Measurements from ENCODE around the gene INTS1.

The INTS1 gene

DNA sequence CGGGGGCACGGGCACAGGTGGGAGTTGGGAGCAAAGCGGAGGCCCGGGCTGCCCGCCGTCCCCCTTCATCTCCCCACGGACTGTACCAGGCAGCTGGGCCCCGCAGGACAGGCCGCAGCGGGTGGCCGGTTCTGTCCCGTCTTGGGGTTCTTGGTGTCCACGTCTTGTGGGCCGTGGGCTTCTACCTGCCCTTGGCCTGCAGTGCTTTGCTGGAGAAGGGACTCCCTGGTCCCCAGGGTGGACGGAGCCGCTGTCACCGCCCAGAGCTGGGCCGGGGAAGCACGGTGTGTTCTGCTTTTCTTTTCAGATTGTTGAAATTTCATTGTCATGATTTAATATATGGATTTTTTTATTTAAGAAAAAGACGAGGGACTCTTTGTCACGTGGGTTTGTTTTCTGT lies 38.1 kb upstream of the INTS1 start:
- no peak overlapping the region for H3K4me3 ChIP-seq (ENCODE audit: low read depth, low read length)

DNA sequence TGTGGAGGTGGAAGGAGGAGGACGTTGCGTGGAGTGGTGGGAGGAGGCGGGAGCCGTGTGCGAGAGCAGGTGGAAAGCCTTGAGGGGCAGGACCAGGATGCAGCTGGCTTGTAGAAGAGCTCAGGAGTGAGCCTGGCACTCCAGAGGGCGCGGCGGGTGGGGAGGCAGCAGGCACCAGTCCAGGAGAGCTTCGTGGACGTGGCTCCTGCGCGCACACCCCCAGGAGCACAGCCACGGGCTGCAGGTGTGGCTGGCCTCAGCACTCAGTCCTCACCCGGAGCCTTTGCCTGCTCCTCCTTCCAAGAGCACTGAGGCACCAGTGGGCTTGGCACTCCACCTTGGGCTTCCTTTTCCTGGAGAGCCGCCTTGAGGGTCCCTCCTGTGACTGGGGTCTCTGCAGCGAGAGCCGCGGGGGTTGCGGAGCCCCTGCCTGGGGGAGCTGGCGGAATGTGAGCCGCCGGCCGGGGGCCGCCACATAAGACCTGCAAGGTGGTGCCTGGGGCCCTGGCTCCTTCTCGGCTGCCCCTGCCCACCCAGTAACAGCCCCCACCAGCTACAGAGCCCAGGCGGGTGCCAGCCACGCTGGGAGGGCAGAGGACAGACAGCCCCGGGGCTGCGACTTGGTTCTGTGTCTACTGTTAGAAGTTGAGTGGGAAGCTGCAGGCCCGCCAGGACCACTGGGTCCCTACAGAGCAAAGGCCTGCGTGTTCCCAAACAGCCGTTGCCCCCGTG lies 37.4 kb upstream of the INTS1 start:
- H3K4me3 ChIP-seq (ENCODE audit: low read depth, low read length) = no peak overlapping the region

DNA sequence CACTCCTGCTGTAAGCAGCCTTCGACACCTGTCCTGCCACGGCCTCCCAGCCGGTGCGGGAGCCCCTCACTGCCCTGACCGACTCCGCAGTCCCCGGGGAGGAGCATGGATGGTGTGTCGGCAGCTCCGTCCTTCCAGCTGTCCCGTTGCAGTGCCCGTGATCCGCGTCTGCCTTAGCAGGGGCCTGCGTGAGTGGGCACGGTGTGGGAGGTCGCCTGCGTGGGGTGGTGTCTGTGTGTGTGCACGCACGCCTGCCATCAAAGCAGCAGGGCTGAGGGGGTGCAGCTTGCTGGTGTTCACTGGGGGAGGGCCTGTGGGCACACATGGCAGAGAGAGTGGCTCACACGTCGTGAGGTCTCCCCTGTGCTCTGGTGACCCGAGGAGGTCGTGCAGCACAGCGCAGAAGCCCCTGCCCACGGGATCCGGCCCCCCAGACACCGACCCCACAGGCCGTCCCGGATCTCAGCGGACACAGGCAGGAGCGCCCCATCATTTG lies 36.6 kb upstream of the INTS1 start:
- no peak overlapping the region for H3K4me3 ChIP-seq (ENCODE audit: low read depth, low read length)

DNA sequence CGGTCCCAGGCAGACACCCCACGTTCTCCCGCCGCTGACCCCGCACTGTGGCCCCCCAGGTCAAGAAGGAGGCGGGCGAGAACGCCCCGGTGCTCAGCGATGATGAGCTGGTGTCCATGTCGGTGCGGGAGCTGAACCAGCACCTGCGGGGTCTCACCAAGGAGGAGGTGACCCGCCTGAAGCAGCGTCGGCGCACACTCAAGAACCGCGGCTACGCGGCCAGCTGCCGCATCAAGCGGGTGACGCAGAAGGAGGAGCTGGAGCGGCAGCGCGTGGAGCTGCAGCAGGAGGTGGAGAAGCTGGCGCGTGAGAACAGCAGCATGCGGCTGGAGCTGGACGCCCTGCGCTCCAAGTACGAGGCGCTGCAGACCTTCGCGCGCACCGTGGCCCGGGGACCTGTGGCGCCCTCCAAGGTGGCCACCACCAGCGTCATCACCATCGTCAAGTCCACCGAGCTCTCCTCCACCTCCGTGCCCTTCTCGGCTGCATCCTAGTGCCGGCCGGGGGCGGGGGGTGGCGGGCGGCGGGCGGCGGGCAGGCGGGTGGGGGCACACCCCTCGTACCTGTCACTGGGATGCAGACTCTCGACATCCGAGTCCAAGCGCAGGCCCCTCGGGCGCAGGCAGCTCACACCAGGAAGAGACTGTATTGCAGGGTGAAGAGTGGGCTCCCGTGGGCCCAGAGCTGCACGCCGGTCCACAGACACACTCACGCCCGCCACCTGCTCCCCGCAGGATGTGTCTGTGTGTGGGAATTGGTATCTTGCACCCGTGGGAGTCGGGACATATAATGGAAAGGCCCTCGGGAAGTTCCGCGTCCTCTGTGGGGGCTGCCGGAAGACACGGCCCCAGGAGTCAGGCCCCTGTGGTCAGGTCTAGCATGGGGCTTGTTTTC lies 35.9 kb upstream of the INTS1 start:
- no peak overlapping the region for H3K4me3 ChIP-seq (ENCODE audit: low read depth, low read length)

DNA sequence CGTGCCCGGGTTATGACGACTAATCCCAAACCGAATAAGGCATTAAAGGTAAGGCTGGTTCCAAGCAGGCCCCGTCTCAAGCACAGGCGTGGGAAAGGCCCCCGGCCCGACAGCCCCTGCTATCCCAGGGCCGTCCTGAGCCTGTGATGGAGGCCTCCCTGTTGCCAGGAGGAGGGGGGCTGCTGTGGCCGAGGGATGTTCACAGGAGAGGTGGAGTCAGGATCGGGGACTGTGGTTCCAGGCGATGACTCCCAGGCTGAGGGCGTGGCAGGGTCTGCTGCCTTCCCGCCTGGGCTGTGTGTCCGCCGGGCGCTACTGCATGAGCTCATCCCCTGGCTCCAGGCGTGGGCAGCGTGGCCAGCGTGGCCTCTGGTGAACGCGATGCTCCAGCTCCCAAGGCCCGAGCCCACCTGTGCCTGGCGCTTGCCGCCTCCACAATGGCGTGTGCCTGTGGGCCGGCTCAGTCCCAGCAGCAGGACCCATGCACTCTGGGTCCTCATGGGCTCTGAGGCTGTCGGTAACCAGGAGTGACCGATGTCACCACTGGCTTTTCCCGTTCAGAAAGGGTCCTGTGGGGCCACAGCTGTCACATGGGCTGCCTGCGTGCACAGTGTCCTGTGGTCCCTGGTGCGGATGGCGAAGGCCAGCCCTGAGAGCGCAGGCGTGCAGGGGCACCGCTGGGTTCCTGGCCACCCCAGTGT lies 35.1 kb upstream of the INTS1 start:
- no peak overlapping the region for H3K4me3 ChIP-seq (ENCODE audit: low read depth, low read length)

DNA sequence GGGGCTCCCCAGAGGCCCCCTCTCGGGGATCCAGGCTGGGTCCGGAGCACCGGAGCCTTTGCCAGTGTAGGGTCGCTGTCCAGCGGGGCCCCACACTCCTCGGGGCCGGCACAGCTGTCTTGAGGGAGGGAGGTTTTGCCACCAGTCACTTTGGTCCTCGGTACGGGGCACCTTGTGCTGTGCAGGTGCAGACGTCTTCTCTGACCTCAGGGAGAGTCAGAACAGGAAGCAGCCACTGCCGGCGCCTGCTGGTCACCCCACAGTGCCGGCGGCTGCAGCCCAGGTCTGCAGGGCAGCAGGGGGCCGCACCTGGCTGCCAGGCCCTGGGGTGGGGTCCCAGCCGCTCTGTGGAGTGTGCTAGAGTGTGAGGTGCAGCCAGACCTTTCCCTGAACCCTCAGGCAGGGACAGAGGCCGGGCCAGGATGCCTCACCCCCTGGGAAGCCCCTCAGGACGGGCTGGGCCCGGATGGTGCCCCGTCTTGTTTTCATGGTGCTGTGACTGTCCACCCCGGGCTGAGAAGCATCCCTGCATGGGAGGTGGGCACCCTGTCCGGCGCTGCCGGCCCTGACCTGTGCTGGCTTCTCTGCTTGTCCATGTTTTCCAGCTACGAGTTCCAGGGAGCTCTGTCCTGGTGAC lies 34.5 kb upstream of the INTS1 start:
- no peak overlapping the region for H3K4me3 ChIP-seq (ENCODE audit: low read depth, low read length)

DNA sequence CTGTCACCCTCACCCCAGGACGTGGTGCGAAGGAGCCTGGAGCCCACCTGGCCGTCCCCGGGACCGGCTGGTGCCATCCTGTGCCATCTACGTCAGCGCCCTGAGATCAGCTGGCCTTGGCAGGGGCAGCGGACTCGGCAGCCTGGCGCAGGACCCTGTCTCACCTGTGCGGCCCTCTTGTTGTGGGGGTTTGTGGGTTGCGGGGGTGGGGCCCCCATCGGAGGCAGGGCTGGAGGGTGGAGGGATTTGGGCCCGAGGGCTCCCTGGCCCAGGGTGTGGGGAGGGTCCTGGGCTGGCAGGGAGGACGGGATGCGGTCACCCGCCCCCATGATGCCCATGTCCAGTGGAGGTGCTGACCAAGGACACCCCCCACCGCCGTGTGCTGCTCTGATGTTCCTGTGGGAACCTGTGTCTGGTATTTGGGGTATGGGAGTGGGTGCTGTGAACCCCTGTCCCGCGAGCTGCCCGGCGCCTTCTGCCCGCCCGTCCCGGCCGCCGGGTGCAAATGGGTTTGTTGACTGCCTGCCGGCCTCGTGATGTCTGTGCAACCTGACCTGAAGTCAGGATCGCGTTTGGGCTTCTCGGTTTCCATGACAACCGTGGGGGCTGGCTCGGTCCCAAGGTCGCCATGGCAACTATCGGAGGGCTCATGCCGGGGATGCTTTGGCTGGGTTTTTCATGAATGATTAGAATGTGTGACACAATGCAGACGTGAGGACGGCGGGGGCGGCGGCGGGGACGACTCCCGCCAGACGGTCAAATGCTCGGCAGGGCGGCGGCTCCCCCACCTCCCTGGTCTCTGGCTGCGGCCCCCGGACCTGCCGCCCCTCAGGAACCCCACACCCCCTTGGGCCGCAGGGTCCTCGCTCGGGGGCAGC lies 33.6 kb upstream of the INTS1 start:
- H3K4me3 ChIP-seq (ENCODE audit: low read depth, low read length) = no peak overlapping the region

DNA sequence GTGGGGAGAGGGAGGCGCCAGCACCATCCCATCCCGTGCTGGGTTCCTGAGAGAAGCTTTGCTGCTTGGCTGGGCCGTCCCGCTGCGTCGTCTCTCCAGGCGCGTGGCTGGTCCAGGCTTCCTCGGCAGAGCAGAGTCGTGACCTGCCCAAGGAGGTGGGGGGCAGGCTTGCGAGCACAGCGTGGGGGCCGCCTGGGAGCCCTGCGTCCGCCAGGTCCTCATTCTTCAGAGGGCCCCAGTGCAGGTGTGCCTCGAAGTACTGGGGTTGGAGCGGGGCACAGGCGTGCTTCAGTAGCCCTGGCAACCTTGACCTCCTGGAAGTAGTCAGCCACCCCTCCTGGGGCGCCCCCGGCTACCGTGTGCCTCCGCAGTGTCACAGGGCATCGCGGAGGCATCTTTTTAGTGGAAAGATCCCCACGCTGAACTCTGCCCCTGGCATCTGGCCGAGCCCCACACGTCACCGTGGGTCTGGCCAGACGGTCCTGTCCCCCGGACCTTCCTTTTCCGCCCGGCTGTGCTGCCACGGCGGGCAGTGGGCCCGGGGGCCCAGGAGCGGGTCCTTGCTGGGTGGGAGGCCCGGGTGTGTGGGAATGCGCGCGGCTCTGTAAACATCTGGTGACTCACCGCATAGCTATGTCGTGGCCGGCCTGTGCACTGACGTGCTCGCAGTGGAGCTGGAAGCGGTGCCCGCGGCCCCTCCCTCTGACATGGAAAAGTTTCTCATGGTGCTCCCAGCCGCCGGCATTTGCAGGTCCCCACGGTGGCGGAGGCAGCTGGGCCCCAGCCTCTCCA lies 32.8 kb upstream of the INTS1 start:
- H3K4me3 ChIP-seq (ENCODE audit: low read depth, low read length) = no peak overlapping the region

DNA sequence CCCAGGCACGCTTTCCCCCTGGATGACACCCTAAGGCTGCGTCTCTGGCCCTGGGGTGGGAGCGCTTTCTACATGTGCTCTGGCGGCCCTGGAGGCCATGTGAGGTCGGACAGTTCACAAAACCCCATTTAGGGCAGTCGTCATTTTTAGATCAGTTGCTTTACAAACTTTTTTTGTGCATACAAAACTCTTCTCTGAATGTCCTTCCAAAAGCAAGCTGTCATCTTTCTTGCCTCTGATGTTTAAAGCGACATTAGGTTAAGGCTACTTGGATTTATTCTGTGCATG lies 32.2 kb upstream of the INTS1 start:
- no peak overlapping the region for H3K4me3 ChIP-seq (ENCODE audit: low read depth, low read length)

DNA sequence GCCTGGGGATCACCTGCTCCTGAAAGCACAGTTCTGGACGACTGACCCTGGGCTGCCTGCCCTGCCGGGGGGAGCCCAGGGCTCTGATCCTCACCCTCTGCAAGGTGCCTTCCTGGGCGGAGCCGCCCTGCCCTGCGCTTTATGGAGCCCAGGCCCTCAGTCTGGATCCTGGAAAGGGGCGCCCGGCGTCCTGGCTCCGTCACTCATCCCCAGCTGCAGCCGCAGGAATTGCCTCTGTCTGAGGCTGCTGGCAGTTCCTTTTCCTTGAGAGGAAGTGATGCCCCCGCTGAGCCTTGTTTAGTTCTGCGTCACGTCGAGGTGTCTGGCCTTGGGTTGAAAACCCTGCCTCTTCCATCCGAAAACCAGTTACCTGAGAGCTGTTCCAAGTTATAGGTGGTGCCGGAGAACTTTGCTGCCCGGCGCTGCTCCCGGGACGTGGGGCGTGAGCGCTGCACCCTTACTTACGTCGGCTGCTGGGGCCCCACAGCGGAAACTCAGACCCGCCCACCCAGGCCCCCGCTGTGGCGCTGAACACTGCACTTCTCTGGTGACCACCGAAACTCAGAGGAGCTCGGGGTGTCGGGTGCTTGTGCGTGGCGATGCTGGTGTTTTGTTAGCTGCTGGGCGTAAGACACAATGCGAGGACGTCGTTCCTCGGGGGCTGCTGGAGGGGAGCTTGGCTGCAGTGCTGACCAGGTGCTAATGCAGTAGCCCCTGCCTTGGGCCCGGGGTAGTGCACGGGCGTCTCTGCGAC lies 31.7 kb upstream of the INTS1 start:
- H3K4me3 ChIP-seq (ENCODE audit: low read depth, low read length) = no peak overlapping the region

DNA sequence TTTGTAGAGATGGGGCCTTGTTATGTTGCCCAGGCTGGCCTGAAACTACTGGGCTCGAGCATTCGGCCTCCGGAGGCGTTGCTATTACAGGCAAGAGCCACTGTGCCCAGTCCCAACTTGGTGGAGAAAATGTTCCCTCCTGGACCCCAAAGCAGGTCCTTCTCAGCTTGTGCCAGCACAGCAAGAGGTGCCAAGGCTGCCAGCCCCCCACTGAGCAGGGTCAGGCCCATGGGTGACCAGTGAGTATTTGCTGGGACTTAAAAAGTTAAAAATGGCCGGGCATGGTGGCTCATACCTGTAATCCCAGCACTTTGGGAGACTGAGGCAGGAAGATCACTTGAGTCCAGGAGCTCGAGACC lies 30.9 kb upstream of the INTS1 start:
- H3K4me3 ChIP-seq (ENCODE audit: low read depth, low read length) = no peak overlapping the region

DNA sequence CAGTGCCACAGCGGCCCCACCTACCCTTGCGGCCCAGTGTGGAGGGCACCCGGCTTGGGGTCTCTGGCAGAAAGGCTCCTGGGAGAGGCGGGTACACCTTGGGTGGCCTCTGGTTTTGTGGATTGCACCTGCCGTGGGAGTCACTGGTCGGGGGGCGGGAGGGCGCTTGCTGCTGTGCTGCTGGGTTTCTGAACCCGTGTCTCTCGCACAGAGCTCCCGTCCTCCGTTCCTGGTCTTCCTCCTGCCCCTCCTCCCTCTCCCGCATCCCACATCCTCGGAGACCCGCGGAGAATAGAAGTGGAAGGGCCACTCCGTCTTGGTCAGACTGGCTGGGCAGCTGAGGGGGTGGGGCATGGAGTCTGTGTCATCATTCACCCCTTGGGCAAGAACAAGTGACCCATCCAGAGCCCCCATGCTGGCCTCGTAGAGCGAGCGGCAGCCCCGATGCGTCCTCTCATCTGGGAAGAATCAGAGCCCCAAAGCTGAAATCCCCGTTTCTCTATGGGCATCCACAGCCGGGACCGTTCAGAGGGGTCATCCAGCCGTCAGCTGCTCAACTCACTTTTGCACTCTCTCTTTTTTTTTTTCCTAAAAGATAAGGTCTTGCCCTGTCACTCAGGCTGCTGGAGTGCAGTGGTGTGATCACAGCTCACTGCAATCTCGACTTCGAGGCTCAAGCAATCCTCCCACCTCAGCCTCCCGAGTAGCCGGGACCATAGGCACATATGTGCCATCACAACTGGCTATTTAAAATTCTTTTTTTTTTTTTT lies 30.3 kb upstream of the INTS1 start:
- no peak overlapping the region for H3K4me3 ChIP-seq (ENCODE audit: low read depth, low read length)

DNA sequence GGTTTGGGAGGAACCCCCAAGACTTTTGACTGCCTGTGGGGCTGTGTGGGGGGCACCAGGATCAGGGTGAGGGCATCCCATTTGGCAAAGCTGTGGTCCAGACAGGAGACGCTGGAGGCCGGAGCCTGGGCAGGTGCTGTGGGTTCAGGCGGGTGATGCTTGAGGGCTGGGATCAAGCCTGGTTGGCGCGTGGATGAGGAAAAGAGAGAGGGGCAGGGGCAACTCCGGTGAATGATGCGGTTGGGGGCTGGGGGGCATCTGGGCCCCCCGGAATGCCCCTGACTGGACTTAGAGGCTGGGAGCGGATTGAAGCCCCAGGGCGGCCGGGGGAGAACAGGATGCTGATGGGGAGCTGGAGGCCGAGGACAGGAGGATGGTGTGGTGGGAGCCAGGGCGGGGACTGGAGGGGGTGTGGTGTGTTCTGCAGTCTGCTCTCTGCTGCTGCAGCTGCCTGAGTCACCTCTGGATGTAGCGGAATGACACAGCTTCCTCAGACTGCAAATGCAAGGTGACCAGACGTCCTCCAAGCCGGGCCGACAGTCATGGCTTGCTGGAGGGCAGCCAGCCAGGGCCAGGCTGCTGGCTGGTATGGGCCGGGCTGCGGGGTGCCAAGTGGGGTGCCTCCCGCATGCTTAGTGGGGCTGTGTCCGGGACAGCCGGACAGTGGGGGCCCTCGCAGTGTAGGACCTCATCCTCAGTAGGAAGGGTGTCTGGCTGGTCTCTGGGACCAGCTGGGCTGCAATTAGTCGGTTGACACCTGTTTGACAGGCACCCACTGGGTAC lies 29.5 kb upstream of the INTS1 start:
- H3K4me3 ChIP-seq (ENCODE audit: low read depth, low read length) = no peak overlapping the region

DNA sequence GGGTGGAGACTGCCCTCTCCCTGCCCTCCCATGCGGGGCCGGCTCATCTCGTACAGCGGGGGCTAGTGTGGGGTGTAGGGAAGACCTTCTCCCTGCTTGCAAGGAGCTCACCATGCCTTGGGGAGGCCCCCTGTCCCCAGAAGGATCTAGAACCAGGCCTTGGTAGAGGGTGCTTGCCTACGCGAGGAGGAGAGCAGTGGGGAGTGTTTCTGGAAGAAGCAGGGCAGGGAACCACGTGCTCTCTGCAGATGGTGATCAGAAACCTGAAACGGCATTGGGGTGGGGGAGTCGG lies 29.0 kb upstream of the INTS1 start:
- H3K4me3 ChIP-seq (ENCODE audit: low read depth, low read length) = no peak overlapping the region

DNA sequence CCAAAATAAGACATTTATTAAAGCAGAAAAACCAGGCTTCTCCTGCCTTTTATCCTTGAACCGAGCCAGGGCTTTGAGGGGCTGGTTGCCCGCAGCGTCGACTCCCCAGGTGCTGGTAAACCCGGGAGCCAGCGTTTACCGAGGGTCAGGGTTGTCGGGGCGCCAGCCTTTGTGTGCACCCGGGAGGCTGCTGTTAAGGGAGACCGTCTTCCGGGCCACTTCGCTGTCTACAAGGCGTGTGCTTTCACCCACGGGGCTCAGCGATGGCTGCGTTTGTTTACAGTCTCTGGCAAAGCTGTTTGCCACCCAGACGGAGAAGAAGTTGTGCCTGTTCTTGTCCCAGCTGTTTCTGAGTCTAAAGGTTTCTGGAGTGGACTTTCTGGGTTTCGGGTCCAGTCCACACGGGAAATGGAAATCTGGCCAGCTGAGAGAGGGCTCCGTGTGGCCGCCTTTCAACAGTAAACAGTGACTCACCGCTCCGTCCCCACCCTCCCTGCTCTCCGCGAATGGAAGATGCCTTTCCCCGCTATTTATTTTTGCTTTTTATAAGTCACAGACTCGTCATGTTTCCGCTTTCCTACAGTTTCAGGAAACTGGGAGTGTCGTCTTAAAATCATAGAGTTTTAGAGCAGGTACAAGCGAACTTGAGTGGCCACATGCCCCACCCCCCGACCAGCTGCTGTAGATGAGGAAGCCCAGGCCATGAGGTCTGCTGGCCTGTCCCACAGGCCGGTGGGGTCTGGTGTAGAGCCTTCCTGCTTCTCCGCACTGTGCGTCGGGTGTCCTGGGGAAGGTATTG lies 28.5 kb upstream of the INTS1 start:
- H3K4me3 ChIP-seq (ENCODE audit: low read depth, low read length) = no peak overlapping the region

DNA sequence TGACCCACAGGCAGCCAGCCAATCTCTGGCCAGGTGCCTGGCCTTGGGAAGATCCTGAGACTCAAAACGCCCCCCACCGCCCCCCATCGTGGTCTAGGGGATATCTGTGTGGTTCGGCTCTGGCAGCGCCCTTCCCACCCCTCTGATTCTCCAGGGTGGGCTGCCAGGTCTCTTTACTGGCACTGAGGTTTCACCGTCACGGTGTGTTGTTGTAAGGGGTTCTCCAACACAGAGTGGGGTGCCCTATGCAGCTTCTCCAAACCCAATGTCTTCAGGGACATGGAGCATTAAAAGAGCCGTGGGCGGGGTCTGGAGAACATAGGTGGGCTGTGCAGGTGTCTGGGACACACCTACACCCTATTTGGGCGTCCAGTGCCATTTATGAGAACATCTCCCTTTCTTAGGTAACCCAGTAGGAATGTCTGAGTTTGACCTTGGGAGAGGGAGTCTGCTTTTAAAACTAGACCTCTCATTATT lies 27.8 kb upstream of the INTS1 start:
- H3K4me3 ChIP-seq (ENCODE audit: low read depth, low read length) = no peak overlapping the region
